Keratinocyte (primary cell): ENCODE measurements around the gene LMTK2. TPM values are rescaled to one million over a fixed set of nuclear protein-coding genes. Genes with fewer than 3 reads are reported as not detected.
A peak's percentile ranks its signal among the peaks of the same experiment; 100 is the strongest.

Experiments used
- DNase-seq: peaks from one replicate; pipeline ENCODE4 v3.0.0-alpha.2; 2011; ENCODE audit warnings: low read depth, missing footprints, low spot score
- FAIRE-seq: peaks from 2 replicates; lab custom pipeline; 2011; peaks lifted over from hg19 to GRCh38; lab: Jason Lieb, UNC
- H2AFZ ChIP-seq: 2 replicates; pipeline ENCODE4 v1.6.0; 2012; ENCODE audit warnings: low read length, control low read depth, inconsistent platforms; ENCODE audit not compliant: control insufficient read depth
- H3K27ac ChIP-seq: 2 replicates; pipeline ENCODE4 v1.5.1; 2011; ENCODE audit warnings: low read length; ENCODE audit not compliant: control insufficient read depth, insufficient read depth
- H3K27me3 ChIP-seq: 3 replicates; pipeline ENCODE4 v1.6.0; 2011; ENCODE audit warnings: low read length; ENCODE audit not compliant: control insufficient read depth, insufficient read depth; ENCODE audit errors: extremely low read depth
- H3K36me3 ChIP-seq, 2 experiments: 2 replicates in 1 of 2; 3 replicates in 1 of 2; pipeline ENCODE4 v1.5.1; 2011; ENCODE audit warnings: low read length in 2 of 2, mild to moderate bottlenecking in 1 of 2; ENCODE audit not compliant: control insufficient read depth in 2 of 2, insufficient read depth in 2 of 2; ENCODE audit errors: extremely low read depth in 1 of 2
- H3K4me1 ChIP-seq: 3 replicates; pipeline ENCODE4 v1.5.1; 2011; ENCODE audit warnings: low read length; ENCODE audit not compliant: control insufficient read depth, insufficient read depth; ENCODE audit errors: extremely low read depth
- H3K4me2 ChIP-seq: 3 replicates; pipeline ENCODE4 v1.6.0; 2011; ENCODE audit warnings: low read depth, low read length; ENCODE audit not compliant: control insufficient read depth, insufficient read depth; ENCODE audit errors: extremely low read depth
- H3K4me3 ChIP-seq, 3 experiments: fragments of 200-600 bp in 1 of 3; sonication (generic) in 1 of 3; 2 replicates in 2 of 3; 3 replicates in 1 of 3; pipeline ENCODE4 v1.5.1; 2011 to 2016; ENCODE audit warnings: low read length in 3 of 3, mild to moderate bottlenecking in 3 of 3, control low read depth in 2 of 3, inconsistent platforms in 1 of 3, low read depth in 1 of 3, mixed read lengths in 1 of 3, mixed run types in 1 of 3, moderate library complexity in 1 of 3; ENCODE audit not compliant: control insufficient read depth in 2 of 3, insufficient read depth in 2 of 3; ENCODE audit errors: extremely low read depth in 1 of 3
- H3K79me2 ChIP-seq: 2 replicates; pipeline ENCODE4 v1.6.0; 2012; ENCODE audit warnings: low read length; ENCODE audit not compliant: control insufficient read depth, insufficient read depth
- H3K9ac ChIP-seq: 3 replicates; pipeline ENCODE4 v1.6.0; 2011; ENCODE audit warnings: low read length; ENCODE audit not compliant: control insufficient read depth, insufficient read depth; ENCODE audit errors: extremely low read depth
- H3K9me1 ChIP-seq: 3 replicates; pipeline ENCODE4 v1.6.0; 2011; ENCODE audit warnings: low read length; ENCODE audit not compliant: control insufficient read depth, insufficient read depth; ENCODE audit errors: extremely low read depth
- H3K9me3 ChIP-seq: 2 replicates; pipeline ENCODE4 v1.5.1; 2012; ENCODE audit warnings: low read depth, low read length; ENCODE audit not compliant: control insufficient read depth
- H4K20me1 ChIP-seq: 3 replicates; pipeline ENCODE4 v1.6.0; 2011; ENCODE audit warnings: low read length; ENCODE audit not compliant: control insufficient read depth, insufficient read depth; ENCODE audit errors: extremely low read depth
- EZH2 ChIP-seq: IDR thresholded peaks from one replicate; pipeline ENCODE4 v1.6.1; 2012; ENCODE audit warnings: inconsistent platforms, mild to moderate bottlenecking, low read length, moderate library complexity
- dilution Hi-C: fragments of 300-500 bp; cut with MboI; formaldehyde crosslinking; loops from one replicate; pipeline ENCODE4 v1.7.0; 2020; ENCODE audit warnings: low sequenced_read_pairs; ENCODE audit not compliant: extremely low pct_ligation_motif_present
- polyA plus RNA-seq, 5 experiments: library from polyadenylated mRNA; depleted of rRNA in 3 of 5; stranded (reverse) in 3 of 5; stranded (forward) in 1 of 5; unstranded in 1 of 5; fragments of >200 nt; gene quantifications; 1 replicate in 1 of 5; 2 replicates in 3 of 5; 3 replicates in 1 of 5; pipeline versions ENCODE4 v1.2.1 to v1.2.3, GENCODE V29; 2011 to 2012; ENCODE audit warnings: missing spikeins in 2 of 5, low read depth in 1 of 5, low replicate concordance in 1 of 5
- TF ChIP-seq, protein P1 (sequence below), 3 experiments: IDR thresholded peaks in 1 of 3; conservative IDR thresholded peaks in 1 of 3; optimal IDR thresholded peaks in 1 of 3; 2 replicates in 2 of 3; 3 replicates in 1 of 3; pipeline versions ENCODE3 to v1.5.1; 2011; ENCODE audit warnings: low read length in 3 of 3, mild to moderate bottlenecking in 3 of 3, moderate library complexity in 2 of 3, control low read depth in 1 of 3, inconsistent platforms in 1 of 3; ENCODE audit not compliant: insufficient read depth in 2 of 3; ENCODE audit errors: extremely low read depth in 1 of 3

Gene LMTK2
- polyA plus RNA-seq, 1 donor (not counting 4 experiments of a cell fraction or from before 2014, with no cell fraction given): 6.6 TPM

DNA sequence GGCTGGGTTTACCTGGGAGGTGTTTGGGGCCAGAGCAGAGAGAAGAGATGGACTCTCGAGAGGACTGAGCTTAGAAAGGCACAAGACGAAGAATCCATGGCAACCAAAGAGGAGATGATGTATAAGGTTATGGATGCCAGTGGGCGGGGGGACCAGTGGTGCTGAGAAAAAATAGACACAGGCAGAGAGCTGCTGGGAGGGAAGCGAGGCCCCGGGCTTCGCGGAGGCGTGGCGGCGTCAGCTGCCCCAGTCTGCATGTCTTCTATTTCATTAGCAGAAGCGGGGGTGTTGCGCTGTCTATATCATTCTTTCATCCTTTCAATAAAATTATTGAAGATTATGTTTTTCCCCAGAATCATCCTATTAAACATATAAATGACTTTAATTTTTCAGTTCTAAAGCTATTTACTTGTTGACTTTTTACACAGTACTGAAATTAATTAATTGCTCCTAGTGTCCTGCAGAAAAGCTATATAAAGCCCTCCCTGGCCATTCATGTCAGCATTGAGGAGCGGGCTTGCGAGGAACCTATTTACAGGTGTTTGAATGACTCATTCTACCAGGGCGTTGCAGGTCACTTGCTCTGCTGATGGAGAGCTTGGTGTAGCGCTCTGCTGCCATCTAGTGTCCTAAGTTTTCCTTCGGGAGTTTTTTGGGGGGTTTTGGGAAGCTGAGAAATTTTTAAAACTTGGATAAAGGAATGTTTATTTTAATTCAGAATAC lies 61.7 kb downstream of the LMTK2 start:
- Histone ChIP-seq H3K79me2 (peaks cover 11% of the 10 kb centered on the region), H3K9me1 (no peaks in the 10 kb centered on the region), H4K20me1 (no peaks in the 10 kb centered on the region), H3K9me3 (no peaks in the 10 kb centered on the region), H3K27ac (no peak overlapping the region), H3K4me2 (no peak overlapping the region), H3K36me3 (peaks cover 0 to 5% of the 10 kb centered on the region in 2 experiments), H3K4me1 (peaks cover 24% of the 10 kb centered on the region), H3K4me3 (no peak overlapping the region), H3K27me3 (no peaks in the 10 kb centered on the region), H3K9ac (no peak overlapping the region), H2AFZ (no peak overlapping the region)
- peak; percentile 46 for DNase-seq
- dilution Hi-C loops: no loop called here
- TF ChIP-seq EZH2: no peak
- TF ChIP-seq, protein P1, sequence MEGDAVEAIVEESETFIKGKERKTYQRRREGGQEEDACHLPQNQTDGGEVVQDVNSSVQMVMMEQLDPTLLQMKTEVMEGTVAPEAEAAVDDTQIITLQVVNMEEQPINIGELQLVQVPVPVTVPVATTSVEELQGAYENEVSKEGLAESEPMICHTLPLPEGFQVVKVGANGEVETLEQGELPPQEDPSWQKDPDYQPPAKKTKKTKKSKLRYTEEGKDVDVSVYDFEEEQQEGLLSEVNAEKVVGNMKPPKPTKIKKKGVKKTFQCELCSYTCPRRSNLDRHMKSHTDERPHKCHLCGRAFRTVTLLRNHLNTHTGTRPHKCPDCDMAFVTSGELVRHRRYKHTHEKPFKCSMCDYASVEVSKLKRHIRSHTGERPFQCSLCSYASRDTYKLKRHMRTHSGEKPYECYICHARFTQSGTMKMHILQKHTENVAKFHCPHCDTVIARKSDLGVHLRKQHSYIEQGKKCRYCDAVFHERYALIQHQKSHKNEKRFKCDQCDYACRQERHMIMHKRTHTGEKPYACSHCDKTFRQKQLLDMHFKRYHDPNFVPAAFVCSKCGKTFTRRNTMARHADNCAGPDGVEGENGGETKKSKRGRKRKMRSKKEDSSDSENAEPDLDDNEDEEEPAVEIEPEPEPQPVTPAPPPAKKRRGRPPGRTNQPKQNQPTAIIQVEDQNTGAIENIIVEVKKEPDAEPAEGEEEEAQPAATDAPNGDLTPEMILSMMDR (optimal IDR thresholded peaks at IDR 0.05 in 1 of 3, IDR thresholded peaks at IDR 0.05 in 1 of 3, conservative IDR thresholded peaks at IDR 0.05 in 1 of 3; ENCODE audit: extremely low read depth in 1 of 3, insufficient read depth in 2 of 3, low read length in 3 of 3): peak; percentile 67 to 76 (median 72)
- FAIRE-seq: peak; percentile 74

DNA sequence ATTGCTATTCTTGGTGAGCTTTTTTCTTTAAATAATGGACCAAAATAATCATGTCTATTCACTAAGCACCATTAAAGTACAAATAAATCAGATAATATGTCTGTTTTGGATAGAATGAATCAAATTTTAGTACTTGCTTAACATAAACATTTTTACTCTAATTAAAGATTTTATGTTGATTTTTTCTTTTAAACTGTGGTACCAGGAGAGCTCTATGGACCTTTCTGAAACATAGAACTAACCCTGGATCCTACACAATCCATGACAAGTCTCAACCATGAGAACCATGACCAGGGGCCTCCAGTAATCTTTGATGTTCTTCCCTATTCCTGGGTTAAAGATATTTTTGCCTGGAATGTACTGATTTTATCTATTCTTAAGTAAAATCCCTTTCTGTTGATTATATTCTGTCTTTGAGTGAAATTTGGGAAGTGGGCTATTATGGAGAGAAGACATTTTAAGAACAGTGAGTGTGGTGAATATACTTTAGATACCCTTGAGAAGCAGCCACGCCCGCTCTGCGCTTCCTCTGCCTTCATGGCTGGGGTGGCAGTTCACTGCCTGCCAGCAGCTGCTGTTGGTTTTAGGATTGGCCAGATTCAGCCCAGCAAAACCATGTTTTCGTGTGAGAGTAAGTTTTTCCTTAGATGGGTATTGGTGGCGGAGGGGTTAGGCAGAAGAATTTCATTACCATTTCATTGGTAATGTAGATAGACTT lies 62.4 kb downstream of the LMTK2 start:
- no peak for FAIRE-seq
- H3K9me3 ChIP-seq: no peaks in the 10 kb centered on the region
- H3K79me2 ChIP-seq: peaks cover 11% of the 10 kb centered on the region

More for the DNA sequence above, 62.4 kb downstream of the LMTK2 start:
- Histone ChIP-seq H3K36me3 (peaks cover 0 to 5% of the 10 kb centered on the region in 2 experiments), H3K27me3 (no peaks in the 10 kb centered on the region), H2AFZ (no peak overlapping the region), H4K20me1 (no peaks in the 10 kb centered on the region), H3K4me2 (no peak overlapping the region), H3K27ac (no peak overlapping the region), H3K9me1 (no peaks in the 10 kb centered on the region), H3K4me3 (no peak overlapping the region), H3K9ac (no peak overlapping the region), H3K4me1 (peaks cover 16% of the 10 kb centered on the region)
- dilution Hi-C loops: no loop called here
- DNase-seq: no peak
- TF ChIP-seq, protein P1 (optimal IDR thresholded peaks at IDR 0.05 in 1 of 3, IDR thresholded peaks at IDR 0.05 in 1 of 3, conservative IDR thresholded peaks at IDR 0.05 in 1 of 3; ENCODE audit: extremely low read depth in 1 of 3, insufficient read depth in 2 of 3, low read length in 3 of 3): no peak
- TF ChIP-seq EZH2: no peak
